ENCODE measurements around the gene PLCL1. TPM values are rescaled to one million over a fixed set of nuclear protein-coding genes. Genes with fewer than 3 reads are reported as not detected.

Gene PLCL1
- total and polyA plus RNA-seq, 2 donors (not counting 3 experiments of a cell fraction or from before 2014, with no cell fraction given), result 0.79 to 3.4 TPM

GRCh38 chr2:197985029-197985638 lies 180.7 kb downstream of the PLCL1 start:
- no peak overlapping the region for H3K4me2 ChIP-seq (ENCODE audit: insufficient read depth, low read length)
- POLR2A ChIA-PET, result no interaction called here
- CTCF ChIA-PET, result interaction anchor here (2.3 to 2.9 kb wide), 2 partner anchors 10 to 184 kb away, joined by 8 to 9 read pairs; no protein-coding TSS in a partner anchor
- H3K4me3 ChIP-seq (replicated peaks in 1 of 3; ENCODE audit: insufficient read depth in 1 of 3, low read depth in 1 of 3, low read length in 3 of 3), result no peak overlapping the region
- intact Hi-C loops (cut with micrococcal nuclease), result no loop called here
- H2AFZ ChIP-seq (ENCODE audit: low read depth, low read length), result no peak overlapping the region
- no peaks in the 10 kb centered on the region for H3K36me3 ChIP-seq (ENCODE audit: control insufficient read depth in 2 of 2, extremely low read depth in 1 of 2, insufficient read depth in 2 of 2, low read length in 2 of 2)
- no peaks in the 10 kb centered on the region for H3K4me1 ChIP-seq (ENCODE audit: control insufficient read depth, extremely low read depth, insufficient read depth, low read length)
- no peak for TF ChIP-seq EZH2 (IDR thresholded peaks at IDR 0.05; ENCODE audit: borderline replicate concordance, low read depth, low read length, severe bottlenecking)
- no peak for TF ChIP-seq CTCF (IDR thresholded peaks at IDR 0.05; ENCODE audit: extremely low read depth in 1 of 2, insufficient read depth in 1 of 2, low read depth in 1 of 2, low read length in 2 of 2)
- H3K27ac ChIP-seq (ENCODE audit: insufficient read depth, low read depth, low read length), result no peak overlapping the region
- H3K9ac ChIP-seq (replicated peaks; ENCODE audit: extremely low read depth, insufficient read depth, low read length), result no peak overlapping the region
- H3K9me3 ChIP-seq (replicated peaks; ENCODE audit: control insufficient read depth, insufficient read depth, low read length), result no peaks in the 10 kb centered on the region
- DNase-seq (ENCODE audit: low read depth, low spot score) (no peak), FAIRE-seq (no peak)
- no peaks in the 10 kb centered on the region for H3K27me3 ChIP-seq (ENCODE audit: control insufficient read depth in 2 of 2, insufficient read depth in 2 of 2, low read length in 2 of 2)
- H3K79me2 ChIP-seq (ENCODE audit: control insufficient read depth, insufficient read depth, low read length), result no peaks in the 10 kb centered on the region
- dilution Hi-C loops (cut with MboI; ENCODE audit: extremely low pct_ligation_motif_present, low sequenced_read_pairs), result no loop called here
- H3K9me1 ChIP-seq (replicated peaks; ENCODE audit: control insufficient read depth, extremely low read depth, insufficient read depth, low read length), result no peaks in the 10 kb centered on the region
- no TSS peak for BruUV-seq (replicated peaks)
- H4K20me1 ChIP-seq (replicated peaks; ENCODE audit: control insufficient read depth, extremely low read depth, insufficient read depth, low read length), result no peaks in the 10 kb centered on the region

- no peak overlapping the region for H3K27ac ChIP-seq (ENCODE audit: insufficient read depth, low read depth, low read length)
- no peaks in the 10 kb centered on the region for H3K79me2 ChIP-seq (ENCODE audit: control insufficient read depth, insufficient read depth, low read length)
- H3K9me1 ChIP-seq (replicated peaks; ENCODE audit: control insufficient read depth, extremely low read depth, insufficient read depth, low read length), result no peaks in the 10 kb centered on the region
- H3K27me3 ChIP-seq (ENCODE audit: control insufficient read depth in 2 of 2, insufficient read depth in 2 of 2, low read length in 2 of 2), result no peaks in the 10 kb centered on the region
- no peak for DNase-seq (ENCODE audit: low read depth, low spot score)
- no peak overlapping the region for H2AFZ ChIP-seq (ENCODE audit: low read depth, low read length)
- no peaks in the 10 kb centered on the region for H4K20me1 ChIP-seq (replicated peaks; ENCODE audit: control insufficient read depth, extremely low read depth, insufficient read depth, low read length)
- H3K4me1 ChIP-seq (ENCODE audit: control insufficient read depth, extremely low read depth, insufficient read depth, low read length), result no peaks in the 10 kb centered on the region
- no TSS peak for BruUV-seq (replicated peaks)
- no peak overlapping the region for H3K4me2 ChIP-seq (ENCODE audit: insufficient read depth, low read length)
- FAIRE-seq, result no peak
- H3K9ac ChIP-seq (replicated peaks; ENCODE audit: extremely low read depth, insufficient read depth, low read length), result no peak overlapping the region
- H3K36me3 ChIP-seq (ENCODE audit: control insufficient read depth in 2 of 2, extremely low read depth in 1 of 2, insufficient read depth in 2 of 2, low read length in 2 of 2), result no peaks in the 10 kb centered on the region
- H3K9me3 ChIP-seq (replicated peaks; ENCODE audit: control insufficient read depth, insufficient read depth, low read length), result no peaks in the 10 kb centered on the region
- dilution Hi-C loops (cut with MboI; ENCODE audit: extremely low pct_ligation_motif_present, low sequenced_read_pairs), result no loop called here
- intact Hi-C loops (cut with micrococcal nuclease), result no loop called here
- ChIA-PET POLR2A (no interaction called here), CTCF (interaction anchor here (2.3 to 2.9 kb wide), 2 partner anchors 12 to 186 kb away, joined by 8 to 9 read pairs; no protein-coding TSS in a partner anchor)
- TF ChIP-seq MAX (IDR thresholded peaks at IDR 0.05; ENCODE audit: insufficient read depth, insufficient read length) (no peak), EZH2 (IDR thresholded peaks at IDR 0.05; ENCODE audit: borderline replicate concordance, low read depth, low read length, severe bottlenecking) (no peak), POLR2A (IDR thresholded peaks at IDR 0.05; ENCODE audit: low read depth, low read length) (no peak), CTCF (IDR thresholded peaks at IDR 0.05; ENCODE audit: extremely low read depth in 1 of 2, insufficient read depth in 1 of 2, low read depth in 1 of 2, low read length in 2 of 2) (no peak), JUN (IDR thresholded peaks at IDR 0.05; ENCODE audit: borderline replicate concordance, insufficient read depth, insufficient read length, low read depth) (no peak), GATA2 (IDR thresholded peaks at IDR 0.05; ENCODE audit: insufficient read depth, insufficient read length, low read depth, low read length) (no peak), FOS (IDR thresholded peaks at IDR 0.05; ENCODE audit: borderline replicate concordance, insufficient read depth, low read length) (no peak), MYC (IDR thresholded peaks at IDR 0.05; ENCODE audit: low read depth, low read length) (no peak), POLR2AphosphoS5 (IDR thresholded peaks at IDR 0.05; ENCODE audit: insufficient read depth, low read depth, low read length) (no peak)
- H3K4me3 ChIP-seq (replicated peaks in 1 of 3; ENCODE audit: insufficient read depth in 1 of 3, low read depth in 1 of 3, low read length in 3 of 3), result no peak overlapping the region
Observed at GRCh38 chr2:197986977-197987376, 182.6 kb downstream of the PLCL1 start.
